ENCODE results near the gene SNTB2.
"Not testable (repeated sequence)": the region's sequence is repeated elsewhere in the genome, so short reads cannot be mapped to it uniquely, and the experiment has no call there.

Gene SNTB2
- 17.3 to 60.9 (median 38.1) reads per million in 17 experiments for total RNA-seq

- peak; percentile 95 to 98 (median 96) for DNase-seq
Measured at GRCh38 chr16:69186642-69187445, at the start of gene SNTB2. Gene SNTB2 (plus strand): TSS chr16:69187164. CDS start chr16:69187167, 3 bp downstream.

DNA sequence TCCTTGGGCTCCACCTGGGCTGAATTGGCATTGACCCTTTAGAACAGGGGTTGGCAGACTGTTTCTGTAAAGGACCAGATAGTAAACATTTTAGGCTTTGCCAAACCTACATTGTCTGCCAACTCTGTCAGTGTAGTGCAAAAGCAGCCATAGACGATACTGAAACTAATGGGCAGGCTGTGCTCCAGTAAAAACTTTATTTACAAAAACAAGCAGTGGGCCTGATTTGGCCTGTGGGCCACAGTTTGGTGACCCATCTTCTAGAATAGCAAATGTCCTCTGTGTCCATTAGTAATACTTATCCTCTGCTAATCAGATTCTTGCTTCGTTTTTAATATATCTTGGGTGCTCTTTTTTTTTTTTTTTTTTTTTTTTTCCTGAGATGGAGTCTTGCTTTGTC lies 48.4 kb upstream of the SNTB2 start:
- DNase-seq = no peak

DNA sequence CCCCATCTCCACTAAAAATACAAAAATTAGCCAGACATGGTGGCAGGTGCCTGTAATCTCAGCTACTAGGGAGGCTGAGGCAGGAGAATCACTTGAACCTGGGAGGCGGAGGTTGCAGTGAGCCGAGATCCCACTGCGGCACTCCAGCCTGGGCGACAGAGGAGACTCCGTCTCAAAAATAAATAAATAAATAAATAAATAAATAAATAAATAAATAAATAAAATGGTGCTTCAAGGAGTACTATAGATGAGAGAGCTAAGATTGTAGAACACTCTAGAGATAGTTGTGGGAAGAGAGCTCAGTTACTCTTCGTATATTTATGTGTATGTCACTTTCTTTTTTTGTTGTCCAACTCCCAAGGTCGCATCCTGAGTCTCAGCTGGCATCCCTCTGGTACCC lies 47.5 kb upstream of the SNTB2 start:
- DNase-seq = not testable (repeated sequence)

- no peak for DNase-seq
Measured at GRCh38 chr16:69141014-69141413, 46.0 kb upstream of the SNTB2 start.

- no peak for DNase-seq
Measured at GRCh38 chr16:69141936-69142335, 45.0 kb upstream of the SNTB2 start.

DNA sequence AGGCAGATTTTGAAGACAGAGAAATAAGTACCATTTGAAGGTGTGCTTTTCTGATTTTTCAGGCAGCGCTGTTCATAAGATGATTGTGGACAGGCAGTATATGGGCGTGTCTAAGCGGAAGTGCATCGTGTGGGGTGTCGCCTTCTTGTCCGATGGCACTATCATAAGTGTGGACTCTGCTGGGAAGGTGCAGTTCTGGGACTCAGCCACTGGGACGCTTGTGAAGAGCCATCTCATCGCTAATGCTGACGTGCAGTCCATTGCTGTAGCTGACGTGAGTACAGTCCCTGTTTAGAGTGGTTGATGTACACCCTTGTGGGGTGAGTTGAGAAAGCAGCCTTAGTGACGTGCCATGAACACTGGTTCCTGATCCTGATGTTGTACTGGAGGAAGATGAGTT lies 43.8 kb upstream of the SNTB2 start:
- DNase-seq = no peak

GRCh38 chr16:69145658-69146057 lies 41.3 kb upstream of the SNTB2 start:
- no peak for DNase-seq

- not testable (repeated sequence) for DNase-seq
Measured at GRCh38 chr16:69149621-69150020, 37.3 kb upstream of the SNTB2 start.

GRCh38 chr16:69150146-69150865 lies 36.7 kb upstream of the SNTB2 start:
- peak; percentile 76 to 89 (median 83) for DNase-seq

DNA sequence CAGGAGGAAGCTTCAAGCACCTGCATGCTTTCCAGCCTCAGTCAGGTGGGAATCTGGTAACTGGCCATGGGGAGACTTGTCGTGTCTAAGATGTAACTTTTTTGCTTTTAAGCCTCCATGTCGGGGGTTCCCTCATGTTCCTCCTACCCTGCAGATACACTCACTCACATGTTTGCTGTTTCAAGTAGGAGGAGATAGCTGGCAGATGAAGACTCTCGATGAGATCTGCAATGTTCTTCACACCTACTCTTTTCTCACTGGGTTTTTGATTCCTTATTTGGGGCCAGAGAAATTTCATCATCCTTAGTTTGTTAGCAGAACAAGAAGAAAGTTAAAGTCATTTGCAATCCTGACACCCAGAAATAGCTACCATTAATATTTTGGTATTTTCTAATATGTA lies 29.8 kb upstream of the SNTB2 start:
- DNase-seq = peak; percentile 18 to 72 (median 54)

- no peak for DNase-seq
Measured at GRCh38 chr16:69160192-69160591, 26.8 kb upstream of the SNTB2 start.

DNA sequence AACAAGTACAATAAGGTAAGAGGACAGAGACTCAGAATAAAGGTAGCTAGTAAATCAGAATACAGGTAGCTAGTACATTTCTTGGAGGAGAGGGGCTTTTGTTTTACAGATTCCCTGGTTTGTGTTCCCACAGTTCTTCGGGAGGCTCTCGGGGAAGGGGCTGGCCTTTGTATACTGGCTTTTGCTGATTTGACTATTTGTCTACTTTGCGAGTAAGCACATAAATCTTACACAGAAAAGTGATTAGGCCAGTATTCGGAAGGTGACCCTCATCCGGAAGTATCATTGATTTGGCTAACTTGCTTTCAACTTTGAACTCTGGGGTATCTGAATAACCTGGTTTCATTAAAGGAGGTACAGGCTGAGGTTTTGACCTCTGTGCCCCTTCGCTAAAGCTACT lies 21.4 kb upstream of the SNTB2 start:
- DNase-seq = no peak

GRCh38 chr16:69166221-69166833 lies 20.6 kb upstream of the SNTB2 start:
- DNase-seq = peak; percentile 57 to 83 (median 76)

- no peak for DNase-seq
Measured at GRCh38 chr16:69166946-69167930, 19.7 kb upstream of the SNTB2 start.

- DNase-seq = no peak
Measured at GRCh38 chr16:69169051-69169450, 17.9 kb upstream of the SNTB2 start.

- no peak for DNase-seq
Measured at GRCh38 chr16:69169607-69170352, 17.2 kb upstream of the SNTB2 start.

- DNase-seq = peak; percentile 45 to 87 (median 68)
Measured at GRCh38 chr16:69171325-69172084, 15.5 kb upstream of the SNTB2 start.

DNA sequence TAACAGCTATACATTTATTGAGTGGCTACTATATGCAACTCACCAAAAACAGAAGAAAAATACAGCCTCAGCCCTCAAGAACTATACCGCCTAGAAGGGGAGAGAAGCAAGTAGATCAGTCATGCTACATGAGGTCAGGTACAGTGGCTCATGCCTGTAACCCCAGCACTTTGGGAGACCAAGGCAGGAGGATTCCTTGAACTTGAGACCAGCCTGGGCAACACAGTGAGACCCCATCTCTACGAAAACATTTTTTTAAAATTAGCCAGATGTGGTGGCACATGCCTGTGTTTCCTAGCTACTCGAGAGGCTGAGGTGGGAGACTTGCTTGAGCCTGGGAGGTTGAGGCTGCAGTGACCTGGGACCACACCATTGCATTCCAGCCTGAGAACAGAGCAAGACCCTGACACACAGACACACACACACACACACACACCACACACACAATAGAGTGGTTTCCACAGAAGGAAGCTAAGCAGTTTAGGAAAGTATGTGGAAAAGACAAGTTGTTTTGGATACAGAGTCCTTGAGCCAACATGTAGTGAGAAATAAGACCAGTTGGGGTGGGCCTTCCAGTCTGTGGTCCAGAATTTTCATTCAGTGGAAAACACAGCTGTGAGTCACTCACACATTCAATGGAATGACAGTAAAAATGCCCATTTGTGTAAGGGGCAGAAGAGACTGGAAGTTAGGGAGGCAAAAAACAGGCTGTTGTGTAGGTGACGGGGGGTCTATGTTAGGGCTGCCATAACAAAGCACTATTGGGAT lies 10.7 kb upstream of the SNTB2 start:
- no peak for DNase-seq

DNA sequence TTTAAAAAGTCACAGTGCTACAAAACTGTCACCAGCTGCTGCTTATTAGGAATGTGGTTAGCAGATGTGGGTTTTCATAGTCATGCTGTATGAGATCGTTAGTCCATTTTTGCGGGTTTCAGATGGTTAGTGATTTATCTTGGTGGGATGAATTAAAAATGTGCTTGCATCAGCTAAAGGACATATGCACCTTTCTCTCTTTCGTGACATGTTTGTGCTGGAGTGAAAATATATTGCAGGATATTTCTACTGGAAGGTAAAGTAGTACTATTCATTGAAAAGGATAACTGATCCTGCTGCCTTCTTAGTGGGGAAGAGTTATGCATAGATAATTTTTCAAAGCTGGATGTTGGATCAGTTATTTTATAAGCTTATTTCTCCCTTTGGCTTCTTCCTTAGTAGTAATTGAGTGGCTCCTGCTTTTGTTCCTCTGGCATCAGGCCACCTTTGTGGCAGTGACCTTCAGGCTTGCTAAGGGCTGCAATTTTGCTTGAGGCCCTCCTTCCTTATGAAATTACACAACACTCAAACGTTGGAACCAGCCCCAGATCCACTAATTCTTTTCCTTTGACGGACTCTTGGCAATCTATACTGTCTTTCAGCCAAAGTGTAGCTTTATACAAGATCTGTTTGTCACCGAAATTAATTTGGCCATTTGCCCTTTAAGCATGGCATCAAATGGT lies 7.5 kb upstream of the SNTB2 start:
- DNase-seq = peak; percentile 41 to 61 (median 54)

Data from suppressor macrophage (primary cell).